Activated B cell treated with CpG ODN at 0.5 μM for 24 hours (primary cell): Measurements from ENCODE around the gene PPP1R7. TPM values are rescaled to one million over a fixed set of nuclear protein-coding genes. Genes with fewer than 3 reads are reported as not detected.

Source experiments
- ATAC-seq: fragments of 200-7000 bp; cut with Tn5 transposase; one replicate; pipeline ENCODE4 v1.10.0; 2021; ENCODE audit warnings: low read depth, mild to moderate bottlenecking, moderate library complexity
- CTCF ChIA-PET: fragments of 350-600 bp; sonication (Branson Sonifier 250); formaldehyde crosslinking; loops from one replicate; lab custom pipeline; 2021; ENCODE audit warnings: antibody characterized with exemption; lab: Charles Lee
- POLR2A ChIA-PET: fragments of 350-600 bp; sonication (Branson Sonifier 250); formaldehyde crosslinking; loops from one replicate; lab custom pipeline; 2021; ENCODE audit warnings: antibody characterized with exemption; lab: Charles Lee
- DNase-seq: peaks from one replicate; pipeline ENCODE4 v3.0.0; 2022
- H3K27ac Mint-ChIP-seq: one replicate; pipeline ENCODE4 v1.8.0; 2020; ENCODE audit warnings: mixed read lengths
- H3K27me3 Mint-ChIP-seq: one replicate; pipeline ENCODE4 v1.8.0; 2021; ENCODE audit warnings: mixed read lengths
- H3K36me3 Mint-ChIP-seq: one replicate; pipeline ENCODE4 v1.8.0; 2021; ENCODE audit warnings: low read depth, mixed read lengths
- H3K4me1 Mint-ChIP-seq: one replicate; pipeline ENCODE4 v1.8.0; 2021; ENCODE audit warnings: mixed read lengths
- H3K4me3 Mint-ChIP-seq: one replicate; pipeline ENCODE4 v1.8.0; 2020; ENCODE audit warnings: mild to moderate bottlenecking, mixed read lengths
- H3K9me3 Mint-ChIP-seq: one replicate; pipeline ENCODE4 v1.8.0; 2020; ENCODE audit warnings: mixed read lengths
- intact Hi-C: fragments of 100-400 bp; cut with micrococcal nuclease; formaldehyde crosslinking; loops from one replicate; pipeline ENCODE4 v1.15.1; 2024
- total RNA-seq: library from RNA; stranded (reverse); gene quantifications from 2 replicates; pipeline ENCODE4 v1.2.3, GENCODE V29; 2022
- TF ChIP-seq, protein P1 (sequence below): fragments of 200-600 bp; IDR thresholded peaks from one replicate; pipeline ENCODE4 v1.8.0; 2022; ENCODE audit warnings: antibody characterized with exemption, mild to moderate bottlenecking

The PPP1R7 gene
- total RNA-seq, 1 donor from 2014 or later = 72.0 TPM

DNA sequence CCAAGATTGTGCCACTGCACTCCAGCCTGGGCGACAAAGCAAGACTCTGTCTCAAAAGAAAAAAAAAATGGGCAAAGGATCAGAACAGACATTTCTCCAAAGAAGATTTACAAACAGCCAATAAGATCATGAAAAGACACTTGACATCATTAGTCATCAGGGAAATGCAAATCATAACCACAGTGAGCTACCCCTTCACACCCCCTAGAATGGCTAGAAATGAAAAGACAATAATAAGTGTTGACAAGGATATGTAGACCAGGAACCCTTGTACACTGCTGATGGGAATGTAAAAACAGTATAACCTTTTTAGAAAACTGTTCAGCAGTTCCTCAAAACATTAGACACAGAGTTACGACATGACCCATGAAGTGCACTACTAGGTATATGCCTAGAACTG is 29.8 kb upstream of the PPP1R7 start:
- intact Hi-C loops = no loop called here
- POLR2A ChIA-PET = no interaction called here
- H3K9me3 Mint-ChIP-seq = peaks cover 9% of the 10 kb centered on the region
- no peaks in the 10 kb centered on the region for H3K27me3 Mint-ChIP-seq
- no peak overlapping the region for H3K4me3 Mint-ChIP-seq
- CTCF ChIA-PET = no interaction called here
- peaks cover 11% of the 10 kb centered on the region for H3K4me1 Mint-ChIP-seq
- ATAC-seq (no peak), DNase-seq (no peak)
- H3K36me3 Mint-ChIP-seq = peaks cover 69% of the 10 kb centered on the region
- H3K27ac Mint-ChIP-seq = no peak overlapping the region
- TF ChIP-seq, protein P1, sequence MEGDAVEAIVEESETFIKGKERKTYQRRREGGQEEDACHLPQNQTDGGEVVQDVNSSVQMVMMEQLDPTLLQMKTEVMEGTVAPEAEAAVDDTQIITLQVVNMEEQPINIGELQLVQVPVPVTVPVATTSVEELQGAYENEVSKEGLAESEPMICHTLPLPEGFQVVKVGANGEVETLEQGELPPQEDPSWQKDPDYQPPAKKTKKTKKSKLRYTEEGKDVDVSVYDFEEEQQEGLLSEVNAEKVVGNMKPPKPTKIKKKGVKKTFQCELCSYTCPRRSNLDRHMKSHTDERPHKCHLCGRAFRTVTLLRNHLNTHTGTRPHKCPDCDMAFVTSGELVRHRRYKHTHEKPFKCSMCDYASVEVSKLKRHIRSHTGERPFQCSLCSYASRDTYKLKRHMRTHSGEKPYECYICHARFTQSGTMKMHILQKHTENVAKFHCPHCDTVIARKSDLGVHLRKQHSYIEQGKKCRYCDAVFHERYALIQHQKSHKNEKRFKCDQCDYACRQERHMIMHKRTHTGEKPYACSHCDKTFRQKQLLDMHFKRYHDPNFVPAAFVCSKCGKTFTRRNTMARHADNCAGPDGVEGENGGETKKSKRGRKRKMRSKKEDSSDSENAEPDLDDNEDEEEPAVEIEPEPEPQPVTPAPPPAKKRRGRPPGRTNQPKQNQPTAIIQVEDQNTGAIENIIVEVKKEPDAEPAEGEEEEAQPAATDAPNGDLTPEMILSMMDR = no peak

DNA sequence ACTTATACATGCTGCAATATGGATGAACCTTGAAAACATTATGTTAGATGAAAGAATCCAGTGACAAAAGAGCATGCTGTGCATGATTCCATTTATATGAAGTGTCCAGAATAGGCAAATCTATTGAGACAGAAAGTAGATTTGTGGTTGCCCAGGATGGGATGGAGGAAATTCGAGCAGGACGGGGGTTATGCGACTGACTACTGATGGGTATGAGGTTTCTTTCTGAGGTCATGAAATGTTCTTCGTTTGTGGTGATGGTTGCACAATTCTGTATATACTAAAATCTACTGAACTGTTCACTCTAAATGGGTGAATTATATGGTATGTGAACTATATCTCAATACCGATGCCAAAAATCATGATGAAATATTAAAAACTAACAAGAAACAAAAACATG is 29.3 kb upstream of the PPP1R7 start:
- ChIA-PET CTCF (no interaction called here), POLR2A (no interaction called here)
- ATAC-seq (no peak), DNase-seq (no peak)
- peaks cover 9% of the 10 kb centered on the region for H3K9me3 Mint-ChIP-seq
- intact Hi-C loops = no loop called here
- H3K4me3 Mint-ChIP-seq = no peak overlapping the region
- H3K27ac Mint-ChIP-seq = no peak overlapping the region
- H3K4me1 Mint-ChIP-seq = peaks cover 17% of the 10 kb centered on the region
- peaks cover 64% of the 10 kb centered on the region for H3K36me3 Mint-ChIP-seq
- no peaks in the 10 kb centered on the region for H3K27me3 Mint-ChIP-seq
- TF ChIP-seq, protein P1 = no peak

DNA sequence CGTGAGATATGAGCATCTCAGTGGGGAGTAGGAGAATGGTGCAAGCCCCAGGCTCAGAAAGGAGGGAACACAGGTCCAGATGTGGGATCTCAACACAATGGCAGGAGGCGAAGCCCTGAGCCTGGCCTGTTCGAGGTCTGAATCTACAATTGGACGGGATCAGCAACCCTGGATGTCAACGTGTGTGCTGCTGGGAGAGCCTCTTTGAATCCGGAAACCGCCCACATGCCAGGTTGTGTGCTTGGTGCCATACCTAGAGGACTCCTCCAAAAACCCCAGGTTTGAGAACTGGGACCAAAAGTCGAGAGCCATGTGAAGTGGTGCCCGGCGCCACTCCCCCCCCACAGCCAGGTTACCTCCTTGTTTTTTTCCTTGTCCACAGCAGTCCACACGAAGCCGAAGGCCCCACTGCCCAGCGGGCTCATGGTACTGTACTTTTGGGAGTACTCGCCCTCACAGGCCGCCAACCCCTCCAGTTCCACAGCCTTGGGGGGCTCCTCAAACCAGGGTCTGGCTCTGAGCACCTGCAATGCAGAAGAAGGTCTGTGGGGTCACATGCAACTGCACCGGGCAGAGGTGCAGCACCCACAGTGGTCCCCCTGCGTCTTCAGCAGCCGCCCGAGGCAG is 27.8 kb upstream of the PPP1R7 start:
- DNase-seq = no peak
- ChIA-PET CTCF (no interaction called here), POLR2A (no interaction called here)
- Mint-ChIP-seq H3K36me3 (peaks cover 58% of the 10 kb centered on the region), H3K4me1 (peaks cover 32% of the 10 kb centered on the region), H3K27ac (peak overlapping the region; percentile 16), H3K9me3 (peaks cover 9% of the 10 kb centered on the region), H3K4me3 (no peak overlapping the region), H3K27me3 (no peaks in the 10 kb centered on the region)
- TF ChIP-seq, protein P1 = no peak
- no peak for ATAC-seq
- intact Hi-C loops = no loop called here

DNA sequence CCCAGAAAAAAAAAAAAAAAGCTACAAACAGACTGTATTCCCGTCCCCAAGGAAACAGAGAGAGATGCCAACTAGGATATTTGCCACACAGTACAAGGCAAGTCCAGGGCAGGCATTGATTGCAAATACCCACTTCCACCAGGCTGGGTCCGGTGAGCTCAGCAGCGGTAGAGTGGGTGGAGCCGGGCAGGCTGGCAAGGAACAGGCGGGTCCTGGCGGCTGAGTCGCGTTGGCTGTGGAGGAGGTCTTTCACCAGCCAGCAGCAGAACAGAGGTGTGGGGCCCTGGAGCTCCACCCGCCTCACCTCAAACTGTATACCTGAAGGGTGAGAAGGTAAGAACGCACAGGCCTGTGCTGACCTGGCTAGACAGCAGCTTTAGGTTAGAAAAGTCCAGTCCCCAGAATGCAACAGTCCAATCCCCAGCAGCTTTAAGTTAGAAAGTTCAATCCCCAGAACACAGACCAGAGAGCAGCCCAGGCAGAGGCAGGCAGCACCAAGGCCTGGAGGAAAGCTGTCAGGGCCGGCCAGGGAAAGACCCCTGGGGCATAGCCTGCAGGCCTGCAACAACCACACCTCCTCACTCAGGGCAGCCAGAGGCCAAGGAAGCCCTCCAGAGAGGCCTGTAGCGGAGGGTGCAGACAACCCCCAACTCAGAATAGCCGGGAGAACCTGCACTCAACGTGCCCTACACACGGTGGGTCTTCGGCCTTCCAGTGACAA is 26.3 kb upstream of the PPP1R7 start:
- H3K9me3 Mint-ChIP-seq = peaks cover 9% of the 10 kb centered on the region
- H3K4me1 Mint-ChIP-seq = peaks cover 46% of the 10 kb centered on the region
- POLR2A ChIA-PET = interaction anchor here (0.7 to 7.9 kb wide), 4 partner anchors 13 to 30 kb away, joined by 3 to 91 read pairs (median 54); partner anchors contain the start of genes MTERF4, PASK and PPP1R7
- H3K4me3 Mint-ChIP-seq = no peak overlapping the region
- H3K27me3 Mint-ChIP-seq = no peaks in the 10 kb centered on the region
- ATAC-seq (no peak), DNase-seq (no peak)
- H3K27ac Mint-ChIP-seq = peak overlapping the region; percentile 69
- intact Hi-C loops = no loop called here
- CTCF ChIA-PET = interaction anchor here (1.4 kb wide), 1 partner anchor 46 kb away, joined by 3 read pairs; no protein-coding TSS in a partner anchor
- TF ChIP-seq, protein P1 = no peak
- peaks cover 56% of the 10 kb centered on the region for H3K36me3 Mint-ChIP-seq

DNA sequence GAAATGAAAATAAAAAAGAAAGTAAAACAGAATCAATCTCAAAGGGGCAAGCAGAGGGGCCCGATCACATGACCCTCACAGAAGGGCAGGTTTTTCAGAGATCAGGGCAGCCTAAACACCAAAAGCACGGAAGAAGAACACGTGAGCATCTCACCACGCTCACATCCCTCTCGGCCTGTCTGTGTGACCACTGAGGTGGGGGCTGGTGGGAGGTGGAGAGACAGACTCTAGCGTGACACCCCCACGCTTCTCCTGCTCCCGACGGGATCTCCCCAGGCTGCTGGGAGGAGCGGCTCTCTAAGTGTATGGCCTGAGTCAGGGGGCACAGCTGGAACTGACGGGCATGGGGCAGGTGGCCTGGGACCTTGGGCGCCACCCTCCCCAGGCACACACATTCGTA is 24.6 kb upstream of the PPP1R7 start:
- intact Hi-C loops = no loop called here
- Mint-ChIP-seq H3K27me3 (no peaks in the 10 kb centered on the region), H3K4me1 (peaks cover 55% of the 10 kb centered on the region), H3K36me3 (peaks cover 57% of the 10 kb centered on the region), H3K9me3 (peaks cover 6% of the 10 kb centered on the region), H3K4me3 (peak overlapping the region; percentile 35), H3K27ac (peak overlapping the region; percentile 98)
- POLR2A ChIA-PET = interaction anchor here (0.7 to 7.9 kb wide), 4 partner anchors 15 to 25 kb away, joined by 12 to 91 read pairs (median 54); partner anchors contain the start of genes MTERF4, PASK and PPP1R7
- TF ChIP-seq, protein P1 = no peak
- ATAC-seq = no peak
- no peak for DNase-seq
- CTCF ChIA-PET = no interaction called here
